Neuronal stem cell (in vitro differentiated cells): ENCODE measurements around the gene PDS5B.

ENCODE experiments used
- DNase-seq: peaks from one replicate; pipeline ENCODE4 v3.0.0-alpha.2; 2013; ENCODE audit warnings: low spot score
- H2AFZ ChIP-seq: one replicate; pipeline ENCODE4 v1.6.1; 2013; ENCODE audit warnings: mild to moderate bottlenecking, low read length, inconsistent platforms
- H2AK5ac ChIP-seq: 2 replicates; pipeline ENCODE4 v1.6.1; 2013; ENCODE audit warnings: low read depth, mild to moderate bottlenecking, inconsistent platforms, low read length, moderate library complexity, mixed read lengths
- H2BK120ac ChIP-seq: 2 replicates; pipeline ENCODE4 v1.6.1; 2013; ENCODE audit warnings: low read depth, mild to moderate bottlenecking, inconsistent platforms, low read length, moderate library complexity, mixed read lengths
- H2BK12ac ChIP-seq: one replicate; pipeline ENCODE4 v1.6.1; 2013; ENCODE audit warnings: low read length, inconsistent platforms
- H2BK15ac ChIP-seq: 2 replicates; pipeline ENCODE4 v1.6.1; 2013; ENCODE audit warnings: mild to moderate bottlenecking, low read length, inconsistent platforms, mixed read lengths
- H2BK5ac ChIP-seq: one replicate; pipeline ENCODE4 v1.6.1; 2013; ENCODE audit warnings: inconsistent platforms, mild to moderate bottlenecking, low read length, moderate library complexity
- H3K14ac ChIP-seq: one replicate; pipeline ENCODE4 v1.6.1; 2013; ENCODE audit warnings: low read length, inconsistent platforms
- H3K18ac ChIP-seq: 2 replicates; pipeline ENCODE4 v1.6.1; 2013; ENCODE audit warnings: low read length, inconsistent platforms
- H3K23ac ChIP-seq: 2 replicates; pipeline ENCODE4 v1.6.1; 2013; ENCODE audit warnings: low read depth, mild to moderate bottlenecking, mixed read lengths, low read length, inconsistent platforms; ENCODE audit not compliant: poor library complexity
- H3K27ac ChIP-seq: replicated peaks from 3 replicates; pipeline ENCODE4 v1.5.1; 2013; ENCODE audit warnings: low read length, inconsistent platforms
- H3K27me3 ChIP-seq, 3 experiments: 2 replicates each; pipeline ENCODE4 v1.6.1; 2013; ENCODE audit warnings: low read length in 3 of 3, mild to moderate bottlenecking in 2 of 3, inconsistent platforms in 1 of 3, low read depth in 1 of 3, mixed read lengths in 1 of 3, moderate library complexity in 1 of 3; ENCODE audit not compliant: control insufficient read depth in 3 of 3, insufficient read depth in 3 of 3
- H3K36me3 ChIP-seq, 2 donors: replicated peaks in 1 of 2; 2 replicates each; pipeline ENCODE4 v1.6.1; 2013; ENCODE audit warnings: low read length in 2 of 2; ENCODE audit not compliant: control insufficient read depth in 2 of 2, insufficient read depth in 2 of 2
- H3K4ac ChIP-seq: 2 replicates; pipeline ENCODE4 v1.6.1; 2013; ENCODE audit warnings: inconsistent platforms, mild to moderate bottlenecking, low read length, moderate library complexity
- H3K4me1 ChIP-seq, 2 donors: 1 replicate in 1 of 2; 2 replicates in 1 of 2; pipeline ENCODE4 v1.6.1; 2013; ENCODE audit warnings: low read length in 2 of 2, low read depth in 1 of 2; ENCODE audit not compliant: control insufficient read depth in 2 of 2, insufficient read depth in 1 of 2
- H3K4me2 ChIP-seq: one replicate; pipeline ENCODE4 v1.6.1; 2013; ENCODE audit warnings: mild to moderate bottlenecking, low read length, inconsistent platforms; ENCODE audit not compliant: insufficient read depth, poor library complexity, severe bottlenecking
- H3K4me3 ChIP-seq, 2 donors: 2 replicates each; pipeline ENCODE4 v1.5.1; 2013; ENCODE audit warnings: low read length in 2 of 2, mild to moderate bottlenecking in 2 of 2, inconsistent platforms in 1 of 2, moderate library complexity in 1 of 2
- H3K79me1 ChIP-seq: one replicate; pipeline ENCODE4 v1.6.1; 2013; ENCODE audit warnings: low read depth, mild to moderate bottlenecking, inconsistent platforms, low read length, moderate library complexity
- H3K9ac ChIP-seq: one replicate; pipeline ENCODE4 v1.6.1; 2013; ENCODE audit warnings: mild to moderate bottlenecking, low read depth, low read length, inconsistent platforms; ENCODE audit not compliant: poor library complexity
- H3K9me3 ChIP-seq, 2 donors: replicated peaks in 1 of 2; 2 replicates each; pipeline versions ENCODE3 to v1.6.1; 2013; ENCODE audit warnings: low read length in 2 of 2, mild to moderate bottlenecking in 2 of 2, inconsistent platforms in 1 of 2, low read depth in 1 of 2, mixed read lengths in 1 of 2, moderate library complexity in 1 of 2; ENCODE audit not compliant: control insufficient read depth in 2 of 2, insufficient read depth in 1 of 2
- H4K8ac ChIP-seq: one replicate; pipeline ENCODE4 v1.6.1; 2013; ENCODE audit warnings: low read depth, mild to moderate bottlenecking, inconsistent platforms, low read length, moderate library complexity
- H4K91ac ChIP-seq: one replicate; pipeline ENCODE4 v1.6.1; 2013; ENCODE audit warnings: low read length, low read depth, mild to moderate bottlenecking, inconsistent platforms; ENCODE audit not compliant: poor library complexity
- WGBS, 2 donors: extraction: QIAGEN DNeasy Blood & Tissue Kit; methylation state at CpG; one replicate each; pipeline ENCODE4 v1.1.7; 2013; ENCODE audit warnings: missing lambda C conversion rate in 2 of 2, mixed read lengths in 1 of 2; ENCODE audit not compliant: insufficient read length in 2 of 2, insufficient replicate concordance in 1 of 2; ENCODE audit errors: extremely low coverage in 2 of 2; 5-methylcytosine and 5-hydroxymethylcytosine counted together

PDS5B gene

DNA sequence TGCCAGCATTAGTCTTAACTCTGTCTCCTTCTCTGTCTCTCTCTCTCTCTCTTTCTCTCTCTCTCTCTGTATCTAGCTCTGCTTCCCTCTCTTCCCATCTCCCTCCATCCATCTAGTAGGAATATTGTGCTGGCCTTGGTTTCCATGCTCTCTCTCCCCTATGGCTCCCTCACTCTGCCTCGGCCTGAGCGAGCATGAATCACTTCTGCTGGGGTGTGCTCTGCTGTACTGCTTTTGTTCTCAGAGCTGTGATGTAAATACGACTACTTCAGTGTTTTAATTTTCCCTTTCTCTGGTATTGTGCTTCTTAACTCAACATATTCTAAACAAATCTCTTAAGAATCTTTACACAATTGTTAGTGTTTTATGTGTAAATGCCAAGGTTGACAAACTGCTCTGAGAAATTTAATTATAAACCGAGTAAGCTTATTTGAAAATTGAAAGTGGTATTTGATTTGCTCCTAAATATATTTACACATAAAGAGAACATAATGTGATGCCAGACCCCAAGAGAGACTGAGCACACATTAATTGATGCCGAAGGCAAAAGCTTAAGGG, 218.5 kb downstream of the PDS5B start:
- H3K4ac ChIP-seq: no peak overlapping the region
- H3K79me1 ChIP-seq: no peaks in the 10 kb centered on the region
- peaks cover 0 to 4% of the 10 kb centered on the region in 2 donors for H3K9me3 ChIP-seq
- H3K27me3 ChIP-seq: no peaks in the 10 kb centered on the region
- peak overlapping the region; percentile 56 for H2AFZ ChIP-seq
- H3K4me3 ChIP-seq: no peak overlapping the region
- H3K14ac ChIP-seq: no peak overlapping the region
- H2BK5ac ChIP-seq: no peak overlapping the region
- no peak overlapping the region for H3K4me2 ChIP-seq
- no peak overlapping the region for H2BK120ac ChIP-seq
- no peak overlapping the region for H4K8ac ChIP-seq
- H3K18ac ChIP-seq: no peak overlapping the region
- no peaks in the 10 kb centered on the region for H3K36me3 ChIP-seq
- no peak overlapping the region for H2AK5ac ChIP-seq
- H3K9ac ChIP-seq: no peak overlapping the region
- no CpG with 5 or more reads among the region's 5 CpGs for WGBS, 2 donors
- no peak overlapping the region for H2BK15ac ChIP-seq
- H2BK12ac ChIP-seq: no peak overlapping the region
- no peak for DNase-seq
- H3K27ac ChIP-seq: no peak overlapping the region
- no peak overlapping the region for H4K91ac ChIP-seq
- peaks cover 0 to 1% of the 10 kb centered on the region in 2 donors for H3K4me1 ChIP-seq
- H3K23ac ChIP-seq: no peak overlapping the region

DNA sequence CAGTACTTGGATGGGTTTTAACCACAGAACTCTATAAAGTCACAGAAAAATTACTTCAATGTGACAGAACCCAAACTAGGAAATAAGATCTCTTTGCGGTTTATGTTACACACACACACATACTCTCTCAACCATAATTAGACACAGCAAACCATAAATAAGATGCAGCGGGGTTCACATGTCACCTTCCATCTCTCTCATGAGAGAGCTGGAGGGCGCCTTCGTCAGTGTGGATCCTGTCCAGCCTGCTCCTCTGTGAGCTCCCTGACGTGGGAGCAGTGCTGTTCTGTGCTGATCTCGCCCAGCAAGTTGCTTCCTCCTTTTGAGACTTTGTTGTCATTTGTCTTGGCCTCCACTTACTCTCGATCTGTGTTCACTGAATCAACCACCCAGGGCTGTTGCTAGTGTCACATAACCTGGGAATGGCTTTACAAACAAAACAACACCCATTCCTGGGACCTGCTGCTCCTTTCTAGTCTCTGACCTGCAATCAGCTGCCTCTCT, 225.1 kb downstream of the PDS5B start:
- Histone ChIP-seq H3K4me1 (peaks cover 0 to 2% of the 10 kb centered on the region in 2 donors), H4K91ac (no peak overlapping the region), H3K14ac (no peak overlapping the region), H2BK15ac (no peak overlapping the region), H3K36me3 (no peaks in the 10 kb centered on the region), H3K4ac (no peak overlapping the region), H4K8ac (no peak overlapping the region), H3K9me3 (peaks cover 0 to 11% of the 10 kb centered on the region in 2 donors), H2BK5ac (no peak overlapping the region), H3K79me1 (no peaks in the 10 kb centered on the region), H3K4me3 (no peak overlapping the region), H3K18ac (no peak overlapping the region), H2AK5ac (no peak overlapping the region), H3K9ac (no peak overlapping the region), H3K27me3 (no peaks in the 10 kb centered on the region), H2AFZ (peak overlapping the region; percentile 62), H3K23ac (no peak overlapping the region), H3K4me2 (no peak overlapping the region), H3K27ac (no peak overlapping the region), H2BK12ac (no peak overlapping the region), H2BK120ac (no peak overlapping the region)
- WGBS, 2 donors: no CpG with 5 or more reads among the region's 7 CpGs
- DNase-seq: no peak

DNA sequence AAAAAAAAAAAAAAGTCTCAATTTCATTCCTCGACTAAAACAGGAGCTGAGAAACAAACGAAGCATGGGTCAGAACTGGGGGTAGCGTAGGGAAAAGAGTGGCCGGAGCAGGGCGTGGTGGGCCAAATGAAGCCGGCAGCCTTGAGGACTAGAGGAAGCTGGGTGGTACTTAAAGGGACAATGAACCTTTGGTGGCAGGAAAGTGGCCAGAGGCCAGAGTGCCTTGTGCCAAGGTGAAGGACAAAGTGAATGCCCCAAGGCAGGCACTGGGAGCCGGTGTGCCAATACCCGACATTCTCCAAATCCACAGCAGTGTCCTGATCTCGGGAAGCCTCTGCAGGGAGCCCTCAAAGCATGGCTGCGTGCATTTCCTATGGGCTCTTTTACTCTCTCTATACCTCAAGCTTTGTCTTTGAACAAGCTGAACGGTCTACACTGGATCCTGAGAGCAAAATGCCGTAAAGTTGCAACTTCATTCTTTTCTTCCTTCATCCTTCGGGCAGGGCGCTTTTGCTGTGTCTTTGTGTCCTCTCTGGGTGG, 235.0 kb downstream of the PDS5B start:
- Histone ChIP-seq H2BK120ac (peak overlapping the region; percentile 77), H3K18ac (peak overlapping the region; percentile 54), H3K9ac (no peak overlapping the region), H3K14ac (no peak overlapping the region), H3K27ac (no peak overlapping the region), H4K91ac (no peak overlapping the region), H3K4me1 (no peaks in the 10 kb centered on the region), H3K9me3 (peaks cover 0 to 1% of the 10 kb centered on the region in 2 donors), H4K8ac (no peak overlapping the region), H2BK5ac (no peak overlapping the region), H2BK12ac (no peak overlapping the region), H3K36me3 (no peaks in the 10 kb centered on the region), H2AK5ac (no peak overlapping the region), H2AFZ (no peak overlapping the region), H3K79me1 (no peaks in the 10 kb centered on the region), H3K4me2 (no peak overlapping the region), H3K27me3 (no peaks in the 10 kb centered on the region), H3K4me3 (no peak overlapping the region), H3K23ac (no peak overlapping the region), H3K4ac (no peak overlapping the region), H2BK15ac (peak overlapping the region; percentile 54)
- no CpG with 5 or more reads among the region's 14 CpGs for whole genome bisulfite sequencing, 2 donors
- DNase-seq: no peak

GRCh38 chr13:32822771-32823170, 236.5 kb downstream of the PDS5B start:
- Histone ChIP-seq H3K27ac (no peak overlapping the region), H3K4me3 (no peak overlapping the region), H3K79me1 (no peaks in the 10 kb centered on the region), H4K8ac (no peak overlapping the region), H3K27me3 (no peaks in the 10 kb centered on the region), H4K91ac (no peak overlapping the region), H2BK120ac (no peak overlapping the region), H3K4me1 (no peaks in the 10 kb centered on the region), H3K9me3 (peaks cover 0 to 1% of the 10 kb centered on the region in 2 donors), H2BK12ac (no peak overlapping the region), H2BK15ac (no peak overlapping the region), H2BK5ac (no peak overlapping the region), H2AK5ac (no peak overlapping the region), H3K23ac (no peak overlapping the region), H2AFZ (no peak overlapping the region), H3K14ac (no peak overlapping the region), H3K4me2 (no peak overlapping the region), H3K36me3 (no peaks in the 10 kb centered on the region), H3K4ac (no peak overlapping the region), H3K9ac (no peak overlapping the region), H3K18ac (no peak overlapping the region)
- no peak for DNase-seq
- no CpG with 5 or more reads among the region's 4 CpGs for WGBS, 2 donors
